Stimulated activated CD4-positive, alpha-beta T cell treated with anti-CD3 and anti-CD28 coated beads, Interleukin-15, amount 100 ng/mL, for 48 hours (primary cell): ENCODE data around the gene C1R.

Experiments
- DNase-seq, 2 donors: peaks; one replicate each; pipeline ENCODE4 v3.0.0-alpha.2; 2020; ENCODE audit warnings: low read depth in 2 of 2

Gene C1R

DNA sequence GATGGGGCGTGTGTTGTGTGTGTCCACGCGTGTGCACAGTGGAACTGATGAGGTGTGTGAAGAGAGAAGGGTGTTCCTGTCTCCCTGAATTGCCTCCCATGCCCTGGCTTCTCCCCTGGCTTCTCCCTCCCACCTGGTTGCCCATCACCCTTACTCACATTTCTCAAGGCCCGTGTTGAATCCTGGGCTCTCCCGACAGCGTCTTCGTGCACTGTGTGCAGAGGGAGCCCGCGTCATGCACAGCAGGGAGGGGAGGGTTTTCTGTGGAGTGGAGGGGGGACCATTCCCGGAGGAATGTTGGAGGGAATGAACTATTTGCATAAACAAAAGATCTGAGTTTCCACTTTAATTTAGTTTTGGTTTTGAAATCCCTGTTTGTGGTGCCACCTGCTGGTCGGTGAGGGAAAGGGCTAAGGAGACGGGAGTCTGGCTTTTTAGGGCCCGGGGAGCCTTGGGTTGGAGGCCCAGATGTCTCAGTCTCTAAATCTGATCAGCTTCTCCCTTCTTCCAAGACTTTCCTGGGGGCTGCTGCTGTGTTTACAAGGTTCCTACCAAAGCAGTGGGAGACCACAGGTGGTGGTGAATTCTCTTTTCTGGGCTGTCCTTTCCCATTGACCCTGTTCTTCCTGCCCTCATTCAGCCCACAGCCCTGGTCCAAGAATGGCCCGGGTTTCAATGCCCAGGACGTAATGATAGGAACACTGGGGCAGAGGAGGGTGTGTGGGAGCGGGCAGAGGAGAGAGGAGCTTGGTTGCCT is at the start of gene C1R:
Gene C1R (minus strand): TSS at position 217 of the 757 bp plus-strand sequence. CDS start 57 bp downstream, at position 160.
- peak; percentile 38 to 68 for DNase-seq

DNA sequence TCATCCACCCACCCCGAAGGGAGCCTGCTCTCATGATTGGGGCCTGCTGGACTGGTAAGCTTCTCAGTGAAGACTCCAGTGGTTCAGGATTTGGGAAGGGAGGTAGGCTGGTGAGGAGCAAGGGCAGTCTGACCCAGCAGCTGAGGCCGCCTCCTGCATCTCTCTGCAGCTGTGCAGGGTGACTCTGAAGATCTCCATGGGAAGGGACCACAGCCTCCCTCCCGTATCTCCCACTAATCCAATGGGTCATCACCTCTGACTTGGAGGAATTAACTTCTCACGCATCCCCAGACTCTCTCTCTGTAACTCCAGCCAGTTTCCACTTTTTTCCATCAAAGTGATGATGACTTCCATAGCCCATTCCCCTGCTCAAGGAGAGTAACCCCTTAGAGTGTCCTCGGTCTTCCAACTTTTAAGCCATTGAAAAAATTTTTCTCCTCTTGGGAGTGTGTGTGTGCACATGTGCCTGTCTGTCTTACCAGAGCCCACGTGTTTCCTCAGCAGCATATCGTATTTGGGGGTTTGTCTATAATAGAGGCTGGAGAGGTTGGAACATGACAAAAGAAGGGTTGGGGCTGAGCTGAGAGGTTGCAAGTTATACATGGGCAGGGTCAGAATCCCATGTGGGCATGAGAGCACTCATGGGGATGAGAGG is 49.2 kb upstream of the C1R start:
- no peak for DNase-seq

DNA sequence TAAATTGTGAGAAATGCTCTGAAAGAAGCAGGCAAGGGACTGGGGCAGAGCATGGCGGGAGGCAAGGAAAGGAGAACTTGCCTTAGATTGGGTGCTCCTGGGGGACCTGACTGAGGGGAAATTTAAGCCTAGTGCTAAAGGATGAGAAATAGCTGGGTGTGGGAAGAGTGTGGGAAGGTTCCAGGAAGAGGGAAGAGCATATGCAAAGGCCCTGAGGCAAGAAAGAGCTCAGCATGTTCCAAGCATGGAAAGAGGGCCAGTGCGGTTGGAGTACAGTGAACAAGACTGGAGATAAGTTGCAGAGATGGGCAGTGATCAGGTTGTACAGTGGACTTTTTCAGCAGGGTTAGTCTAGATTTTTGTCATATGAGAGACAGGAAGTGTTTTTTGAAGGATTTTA is 47.0 kb upstream of the C1R start:
- no peak for DNase-seq

DNA sequence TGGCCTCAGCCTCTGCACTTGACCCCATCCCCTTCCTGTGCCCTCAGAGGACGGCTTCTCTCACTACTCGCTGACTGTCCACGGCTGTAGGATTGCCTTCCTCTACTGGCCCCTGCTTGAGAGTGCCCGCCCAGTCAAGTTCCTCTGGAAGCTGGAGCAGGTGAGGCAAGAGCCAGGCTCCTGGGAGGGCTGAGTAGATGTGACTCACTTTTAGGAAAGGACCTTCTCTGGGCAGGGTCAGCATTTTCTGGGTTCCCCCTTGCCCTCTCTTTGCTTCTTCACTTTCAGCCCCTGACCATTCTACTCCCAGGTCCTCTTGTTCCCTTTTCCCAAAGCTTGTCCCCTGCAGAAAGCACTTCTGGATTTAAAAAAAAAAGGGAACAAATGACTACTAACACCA is 45.7 kb upstream of the C1R start:
- no peak for DNase-seq

DNA sequence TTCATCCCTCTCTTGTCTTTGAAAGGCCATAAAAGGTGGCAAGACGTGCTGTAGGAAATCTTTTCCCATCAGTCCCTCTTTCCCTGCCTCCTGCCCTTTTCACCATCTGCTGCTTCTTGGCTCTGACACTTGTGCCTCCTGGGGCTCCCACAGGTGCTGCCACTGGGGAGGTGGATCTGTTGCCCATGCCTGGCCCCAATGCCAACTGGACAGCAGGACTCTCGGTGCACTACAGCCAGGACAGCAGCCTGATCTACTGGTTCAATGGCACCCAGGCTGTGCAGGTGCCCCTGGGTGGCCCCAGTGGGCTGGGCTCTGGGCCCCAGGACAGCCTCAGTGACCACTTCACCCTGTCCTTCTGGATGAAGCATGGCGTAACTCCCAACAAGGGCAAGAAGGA is 44.4 kb upstream of the C1R start:
- no peak for DNase-seq

DNA sequence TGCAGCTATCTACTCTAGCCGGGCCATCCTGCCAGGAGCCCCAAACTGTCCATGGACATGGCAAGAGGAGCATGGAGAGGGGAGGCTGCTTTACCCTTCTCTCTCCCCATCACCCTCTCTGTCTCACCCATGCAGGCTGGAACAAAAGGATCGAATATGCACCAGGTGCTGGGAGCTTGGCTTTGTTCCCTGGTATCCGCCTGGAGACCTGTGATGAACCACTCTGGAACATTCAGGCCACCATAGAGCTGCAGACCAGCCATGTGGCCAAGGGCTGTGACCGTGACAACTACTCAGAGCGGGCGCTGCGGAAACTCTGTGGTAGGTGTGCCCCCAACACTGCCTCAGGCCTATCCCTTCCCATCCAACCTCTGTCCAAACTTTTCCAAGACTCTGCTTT is 43.8 kb upstream of the C1R start:
- DNase-seq: no peak

DNA sequence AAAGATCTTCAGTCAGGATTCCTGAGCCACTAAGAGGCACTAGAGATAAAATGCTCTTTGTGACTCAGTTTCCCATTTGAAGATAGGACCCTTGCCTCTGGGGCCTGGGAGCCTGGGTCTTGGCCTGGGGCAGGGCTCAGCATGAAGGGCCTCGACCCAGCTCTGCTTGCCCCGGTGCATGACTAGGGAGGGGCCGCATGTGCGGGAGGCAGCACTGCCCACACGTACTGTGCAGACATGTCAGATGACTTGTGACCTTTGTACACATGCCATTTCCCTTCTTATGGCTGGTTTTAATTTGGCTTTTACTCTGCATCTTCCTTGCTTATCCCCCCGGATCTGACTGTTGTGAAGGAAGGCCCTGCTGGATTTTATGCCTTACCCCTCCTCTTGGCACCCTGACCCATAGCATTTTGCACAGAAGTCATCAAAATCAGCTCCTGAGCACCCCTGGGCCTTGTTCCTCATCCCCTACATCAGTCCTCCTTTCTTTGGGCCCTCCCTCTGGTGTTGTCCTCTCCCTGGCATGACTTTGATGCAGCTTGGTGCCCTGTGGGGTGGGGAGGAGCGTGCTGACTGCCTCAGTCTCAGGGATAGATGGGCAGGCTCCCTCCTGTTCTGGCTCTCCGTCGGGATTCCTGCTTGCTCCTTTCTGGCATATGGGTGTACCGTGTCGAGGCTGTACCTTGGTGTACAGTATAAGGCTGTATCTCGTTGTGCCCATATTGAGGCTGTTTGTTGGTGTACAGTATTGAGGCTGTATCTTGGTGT is 42.3 kb upstream of the C1R start:
- no peak for DNase-seq

DNA sequence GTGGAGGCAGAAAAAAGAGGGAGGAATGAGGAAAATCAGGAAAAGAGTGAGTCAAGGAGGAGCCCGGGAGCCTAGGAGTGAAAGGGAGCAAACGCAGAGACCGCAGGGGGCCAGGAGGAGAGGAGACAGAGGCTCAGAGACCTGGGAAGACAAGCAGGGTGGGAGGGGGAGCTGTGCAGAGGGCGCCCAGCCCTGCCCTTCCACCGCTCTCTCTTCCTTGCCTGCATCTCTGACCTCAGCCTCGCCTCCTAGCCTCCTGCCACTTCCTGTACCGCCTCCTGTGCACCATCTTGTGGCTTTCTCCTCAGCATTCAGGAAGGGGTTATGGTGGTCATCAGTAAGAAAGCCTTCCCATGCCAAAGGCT is 39.2 kb upstream of the C1R start:
- DNase-seq: no peak

DNA sequence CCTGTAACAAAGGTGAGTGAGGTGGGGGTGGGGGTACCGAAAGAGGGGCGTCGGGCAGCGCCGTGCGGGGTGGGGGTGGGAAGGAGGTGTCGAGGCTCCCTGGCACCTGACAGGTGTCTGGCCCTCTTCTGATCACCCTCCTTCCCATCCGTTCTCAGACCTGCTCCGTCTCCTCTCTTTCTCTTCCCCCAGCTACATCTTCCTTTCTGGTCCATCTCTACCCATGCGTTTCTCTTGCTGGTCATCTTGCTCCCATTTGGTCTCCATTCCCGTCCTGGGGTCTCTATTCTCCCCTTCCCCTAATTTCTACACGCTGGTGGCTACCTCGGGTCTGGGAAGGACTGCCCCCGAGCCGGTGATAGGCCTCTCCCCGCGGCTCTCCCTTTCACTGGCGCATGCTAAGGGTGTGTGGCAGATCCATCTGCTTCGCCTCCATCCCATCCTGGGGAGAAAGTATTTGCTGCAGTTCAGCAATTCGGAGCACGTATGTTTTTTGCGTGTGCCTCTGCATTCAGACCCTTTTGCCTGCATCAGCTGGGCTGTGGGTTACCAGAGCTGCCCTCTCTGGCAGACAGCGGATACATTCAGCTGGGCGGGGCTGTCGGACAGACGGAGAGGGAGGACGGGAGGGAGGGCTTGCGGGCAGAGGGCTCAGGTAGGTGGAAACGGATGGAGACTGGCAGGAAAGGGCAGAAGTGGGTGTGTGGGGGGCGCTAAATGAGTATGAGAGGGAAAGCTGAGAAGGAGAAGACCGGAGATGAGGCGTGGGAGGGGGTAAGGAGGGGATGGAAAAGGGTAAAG is 38.7 kb upstream of the C1R start:
- DNase-seq: peak in 1 of 2 donors; percentile 43

DNA sequence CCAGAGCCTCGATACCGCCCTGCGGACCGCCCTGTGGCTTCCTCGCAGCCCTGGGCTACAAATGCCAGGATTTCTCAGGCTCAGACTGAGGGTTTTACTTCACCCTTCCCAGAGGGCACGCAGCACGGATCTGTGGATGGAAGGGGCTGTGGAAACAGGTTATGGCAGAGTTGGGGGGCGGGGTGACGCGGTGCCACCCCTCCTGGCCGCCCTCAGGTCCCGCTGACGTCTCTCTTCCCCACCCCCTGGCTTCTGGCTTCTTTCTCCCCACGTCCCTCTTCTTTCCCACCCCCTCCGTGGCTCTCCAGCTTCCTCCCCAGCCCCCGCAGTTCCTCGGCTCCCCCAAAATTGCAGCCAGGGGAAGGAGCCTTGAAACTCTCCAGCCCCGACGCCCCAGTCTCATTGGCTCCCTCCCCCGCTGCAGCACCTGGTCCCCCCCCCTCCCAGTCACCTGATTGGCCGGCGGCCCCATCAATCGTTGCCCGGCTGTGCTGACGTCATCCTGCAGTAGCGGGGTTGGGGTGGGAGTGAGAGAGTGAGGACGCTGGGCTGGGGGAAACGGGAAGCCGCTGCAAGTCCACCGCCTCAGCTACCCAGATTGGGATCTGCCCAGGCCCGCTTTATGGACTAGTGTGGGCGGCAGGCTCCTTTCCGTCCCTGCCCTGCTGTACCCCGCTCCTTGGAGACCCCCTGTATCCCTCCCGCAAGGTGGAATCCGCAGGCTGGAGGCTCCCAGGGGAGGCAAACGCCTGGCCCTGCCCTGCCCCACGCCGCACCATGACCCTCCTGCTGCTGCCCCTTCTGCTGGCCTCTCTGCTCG is 37.8 kb upstream of the C1R start, which contains the start of gene CLSTN3:
Gene CLSTN3 (plus strand): TSS at position 500 of the 820 bp plus-strand sequence. CDS start 278 bp downstream, at position 778.
- DNase-seq: peak; percentile 68 to 78

DNA sequence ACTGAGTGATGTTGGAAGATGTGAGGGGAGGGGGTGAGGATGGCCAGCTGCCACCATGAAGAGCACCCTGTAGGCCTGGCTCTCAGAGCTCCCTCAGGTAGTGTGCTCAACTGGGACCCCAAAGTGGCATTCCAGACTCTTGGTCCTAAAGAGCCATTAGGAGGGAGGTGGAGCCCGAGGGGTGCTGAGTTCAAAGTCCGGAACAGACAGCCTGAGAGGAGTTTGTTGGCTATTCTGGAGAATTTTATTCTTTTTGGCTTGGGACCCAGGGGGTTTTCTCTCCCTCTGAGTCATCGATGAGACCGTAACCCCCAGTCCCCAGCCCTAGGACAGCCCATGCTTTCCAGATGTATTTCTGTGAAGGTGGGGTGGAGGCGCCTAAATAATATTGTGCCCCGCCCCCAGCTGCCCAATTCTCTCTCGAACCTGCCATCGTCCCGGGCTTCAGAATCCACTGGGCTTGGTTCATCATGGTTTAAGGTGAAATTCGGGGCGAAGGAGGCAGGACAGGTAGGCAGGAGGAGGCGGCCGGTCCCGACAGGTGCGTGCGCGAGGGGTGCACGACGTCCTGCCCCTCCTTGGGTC is 37.1 kb upstream of the C1R start:
- no peak for DNase-seq

DNA sequence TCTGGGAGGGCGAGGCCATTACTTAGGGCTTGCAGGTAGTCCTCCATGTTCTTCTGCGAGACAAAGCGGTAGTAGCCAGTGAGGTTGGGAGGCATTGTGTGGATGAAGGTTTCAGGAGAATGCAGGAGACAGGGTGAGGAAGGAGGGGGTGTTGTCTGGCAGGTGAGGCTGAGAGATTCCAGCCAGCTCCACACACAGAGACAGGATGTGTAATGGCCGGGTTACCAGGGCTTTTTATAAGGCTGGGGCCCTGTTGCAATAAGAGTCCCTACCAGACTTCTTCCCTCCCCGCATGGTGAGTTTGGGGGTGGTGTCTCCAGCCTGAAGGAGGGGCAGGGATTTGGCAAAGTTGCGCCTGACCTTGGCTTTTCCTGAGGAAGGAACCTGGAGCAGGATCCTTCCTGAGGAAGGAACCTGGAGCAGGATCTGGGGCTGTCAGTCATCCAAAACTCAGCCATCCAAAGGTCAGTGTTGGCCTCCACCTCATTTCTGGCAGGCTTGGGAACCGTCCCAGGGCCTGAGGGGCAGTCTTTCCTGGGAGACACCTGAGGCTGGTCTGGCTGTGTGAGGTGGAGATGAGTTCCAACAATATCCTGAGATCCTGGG is 36.5 kb upstream of the C1R start, which contains the start of gene RBP5:
Gene RBP5 (minus strand): TSS at position 209 of the 606 bp plus-strand sequence. CDS start 114 bp downstream, at position 95.
- no peak for DNase-seq

DNA sequence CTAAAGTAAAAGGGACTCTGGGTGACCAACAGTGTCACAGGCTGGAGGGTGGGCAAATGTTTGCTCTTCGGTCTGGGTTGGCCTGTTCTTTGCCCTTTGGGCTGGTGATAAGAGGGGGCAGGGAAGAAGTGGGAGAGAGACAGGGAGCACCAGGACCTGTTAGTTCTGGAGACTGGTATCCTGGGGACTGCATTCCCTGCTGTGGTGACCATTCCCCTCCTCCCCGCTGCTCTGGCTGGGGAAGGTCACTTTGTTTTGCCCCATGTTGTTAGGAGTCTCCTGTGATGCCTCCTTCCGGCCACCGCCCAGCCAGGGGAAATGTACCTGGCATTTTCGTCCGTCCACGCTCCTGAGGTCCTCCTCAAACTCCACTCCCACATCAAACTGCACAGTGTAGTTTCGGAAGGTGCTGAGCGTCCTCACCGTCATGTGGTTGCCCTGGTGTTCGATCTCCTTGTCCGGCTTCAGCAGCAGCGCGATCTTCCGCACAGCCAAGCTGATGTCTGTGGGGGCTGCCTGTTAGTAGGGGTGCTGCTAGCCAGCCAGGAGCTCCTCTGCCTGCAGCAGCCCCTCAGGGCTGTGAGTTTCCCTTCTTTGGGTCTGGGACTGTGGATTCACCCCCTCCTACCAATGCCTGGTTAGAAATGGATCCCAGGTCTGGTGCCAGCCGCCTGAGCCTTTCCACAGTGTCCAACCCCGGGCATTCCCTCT is 35.8 kb upstream of the C1R start:
- no peak for DNase-seq

DNA sequence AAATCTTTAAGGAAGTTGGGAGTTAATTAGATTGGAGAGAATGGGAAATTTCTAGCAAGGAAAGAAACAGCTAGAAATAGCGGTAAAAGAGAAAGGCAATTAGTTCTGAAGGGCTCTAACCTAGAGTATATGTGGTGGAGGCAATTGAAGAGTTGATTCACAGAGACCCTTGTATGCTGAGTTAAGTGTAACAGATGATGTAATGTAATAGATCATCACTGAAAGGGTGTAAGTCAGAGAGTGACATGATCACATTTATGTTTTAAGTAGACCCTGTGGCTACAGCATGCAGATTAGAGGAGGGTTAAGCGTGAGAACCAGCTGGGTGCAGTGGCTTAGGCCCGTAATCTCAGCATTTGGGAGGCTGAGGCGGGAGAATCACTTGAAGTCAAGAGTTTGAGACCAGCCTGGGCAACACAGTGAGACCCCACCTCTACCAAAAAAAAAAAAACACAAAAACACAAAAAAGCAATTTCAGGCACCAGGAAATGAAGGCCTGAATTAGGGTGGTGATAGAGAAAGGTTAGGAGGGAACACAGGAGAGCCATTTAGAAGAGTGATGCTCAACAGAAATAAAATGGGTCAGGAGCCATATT is 33.5 kb upstream of the C1R start:
- no peak for DNase-seq

DNA sequence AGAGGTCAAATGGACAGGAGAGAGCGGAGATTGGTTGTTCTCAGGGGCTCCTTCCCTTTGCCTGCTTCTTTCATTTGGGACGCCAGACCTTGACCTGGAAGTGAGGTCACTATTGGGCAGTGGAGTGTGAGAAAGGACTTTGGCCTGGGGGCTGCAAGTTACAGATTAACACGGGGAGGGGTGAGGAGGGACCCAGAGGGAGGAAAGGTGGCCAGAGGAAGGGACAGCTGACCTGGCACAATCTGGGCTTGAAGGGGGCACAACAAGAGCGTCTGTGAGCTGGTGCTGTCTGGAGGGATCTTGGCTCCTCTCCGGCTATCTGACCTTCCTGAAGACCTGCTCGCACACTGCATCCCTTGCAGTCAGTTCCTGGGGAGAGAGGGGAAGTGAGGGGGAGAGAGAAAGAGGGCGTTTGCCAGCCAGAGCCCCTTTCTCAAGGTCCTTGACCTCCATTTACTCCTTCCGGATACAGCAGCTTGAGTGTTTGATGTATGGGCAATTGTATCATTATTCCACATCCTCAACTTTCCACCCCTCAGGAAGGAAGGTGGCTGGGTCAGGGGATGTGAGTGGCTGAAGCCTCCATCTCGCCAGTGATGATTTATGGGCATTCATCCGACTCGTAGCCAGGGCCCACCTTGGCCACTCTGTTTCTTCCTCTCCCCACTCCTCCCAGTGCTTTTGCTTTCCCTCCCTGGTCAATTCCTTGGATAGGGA is 31.7 kb upstream of the C1R start:
- DNase-seq: no peak

DNA sequence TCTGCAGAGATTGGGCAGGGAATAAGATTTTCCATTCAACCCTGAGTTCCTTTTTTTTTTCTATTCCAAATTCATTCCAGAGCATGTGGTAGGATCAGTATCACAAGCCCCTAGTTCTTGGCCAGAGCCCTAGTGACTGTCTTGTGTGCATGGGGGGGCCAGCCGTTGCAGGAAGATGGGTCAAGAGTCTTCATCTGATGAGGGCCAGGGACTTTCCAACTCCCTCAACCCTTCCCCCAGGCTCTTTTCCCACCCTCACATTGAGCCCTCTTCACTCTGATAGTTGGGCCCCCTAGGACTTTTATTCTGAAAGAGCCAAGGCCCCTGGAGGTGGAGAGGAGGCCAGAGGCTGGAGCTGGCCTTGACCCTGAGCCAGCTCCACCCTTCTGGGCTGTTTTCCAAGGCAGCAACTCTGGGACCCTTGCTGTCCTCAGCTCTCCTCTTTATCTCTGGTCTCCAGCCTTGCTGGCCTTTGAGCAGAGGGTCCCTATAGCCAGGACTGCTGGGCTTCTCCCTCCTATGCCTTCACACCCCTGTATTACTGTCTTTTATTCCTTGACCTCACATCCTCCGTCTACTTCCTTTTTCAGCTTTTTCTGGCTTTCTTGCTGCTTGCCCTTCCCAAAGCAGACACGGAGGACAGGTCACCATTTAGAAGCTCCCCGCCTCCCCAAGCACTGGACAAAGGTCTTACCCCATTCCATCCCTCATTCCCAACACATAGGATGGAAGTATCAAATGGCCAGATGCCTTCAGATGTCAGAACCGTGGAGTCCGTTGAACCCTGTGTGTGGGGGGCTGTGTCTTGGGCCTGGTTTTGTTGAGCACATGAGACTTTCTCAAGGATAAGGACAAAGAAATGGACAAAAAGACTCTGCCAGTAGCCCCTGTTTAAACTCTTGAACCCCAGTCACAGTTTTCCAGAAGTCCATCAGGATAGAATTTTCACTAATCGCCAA is 30.8 kb upstream of the C1R start:
- no peak for DNase-seq

DNA sequence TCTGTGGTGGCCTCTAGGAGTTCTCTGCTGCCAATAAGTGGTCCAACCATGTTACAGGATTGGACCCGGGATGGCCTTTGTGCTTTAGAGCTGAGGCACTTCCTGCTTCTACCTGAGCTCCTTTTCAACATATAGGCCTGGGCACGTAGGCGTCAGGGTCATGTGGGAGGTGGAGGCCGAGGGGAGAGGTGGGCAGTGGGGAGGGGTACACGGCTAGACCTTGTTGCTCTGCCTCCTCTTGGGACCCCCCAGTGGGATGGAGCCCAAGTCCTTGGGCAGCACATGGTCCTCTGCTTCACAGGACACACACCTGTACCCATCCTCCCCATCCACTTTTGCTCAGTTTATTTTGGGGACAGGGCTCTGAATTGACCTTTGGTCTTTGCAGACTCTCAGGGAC is 29.1 kb upstream of the C1R start:
- no peak for DNase-seq
